ENCODE results near the gene ZNF618. TPM values are rescaled to one million over a fixed set of nuclear protein-coding genes. Genes with fewer than 3 reads are reported as not detected.

ZNF618 gene
- total and polyA plus RNA-seq, 2 experiments from 2014 or later: 12.1 to 22.1 TPM

DNA sequence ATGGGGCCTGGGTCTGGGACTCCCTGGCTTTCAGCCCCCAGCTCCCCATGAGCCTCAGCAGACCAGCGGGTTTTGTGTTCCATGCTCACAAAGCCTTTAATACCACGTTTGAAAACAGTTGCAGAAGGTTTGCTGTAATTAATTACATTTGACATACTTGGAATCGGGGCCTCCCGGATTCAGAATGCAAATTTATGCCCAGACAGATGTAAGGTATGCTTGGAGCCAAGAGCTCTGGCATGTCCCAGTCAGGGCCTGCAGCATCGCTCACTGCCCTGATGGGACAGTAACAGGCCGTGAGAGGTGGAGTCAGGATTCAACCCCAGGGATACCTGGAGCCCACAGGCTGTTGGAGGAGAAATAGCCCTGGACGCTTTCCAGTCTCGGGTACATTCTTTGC is 12.2 kb downstream of the ZNF618 start (continued):
- TF ChIP-seq, protein P1, sequence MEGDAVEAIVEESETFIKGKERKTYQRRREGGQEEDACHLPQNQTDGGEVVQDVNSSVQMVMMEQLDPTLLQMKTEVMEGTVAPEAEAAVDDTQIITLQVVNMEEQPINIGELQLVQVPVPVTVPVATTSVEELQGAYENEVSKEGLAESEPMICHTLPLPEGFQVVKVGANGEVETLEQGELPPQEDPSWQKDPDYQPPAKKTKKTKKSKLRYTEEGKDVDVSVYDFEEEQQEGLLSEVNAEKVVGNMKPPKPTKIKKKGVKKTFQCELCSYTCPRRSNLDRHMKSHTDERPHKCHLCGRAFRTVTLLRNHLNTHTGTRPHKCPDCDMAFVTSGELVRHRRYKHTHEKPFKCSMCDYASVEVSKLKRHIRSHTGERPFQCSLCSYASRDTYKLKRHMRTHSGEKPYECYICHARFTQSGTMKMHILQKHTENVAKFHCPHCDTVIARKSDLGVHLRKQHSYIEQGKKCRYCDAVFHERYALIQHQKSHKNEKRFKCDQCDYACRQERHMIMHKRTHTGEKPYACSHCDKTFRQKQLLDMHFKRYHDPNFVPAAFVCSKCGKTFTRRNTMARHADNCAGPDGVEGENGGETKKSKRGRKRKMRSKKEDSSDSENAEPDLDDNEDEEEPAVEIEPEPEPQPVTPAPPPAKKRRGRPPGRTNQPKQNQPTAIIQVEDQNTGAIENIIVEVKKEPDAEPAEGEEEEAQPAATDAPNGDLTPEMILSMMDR (conservative IDR thresholded peaks at IDR 0.05; ENCODE audit: low read depth in 2 of 2): no peak
- TF ChIP-seq JUNB (IDR thresholded peaks at IDR 0.05; ENCODE audit: unreplicated experiment) (no peak), NANOG (IDR thresholded peaks at IDR 0.05; ENCODE audit: borderline replicate concordance) (no peak), CREB1 (CRISPR knock-in tag; IDR thresholded peaks at IDR 0.05; ENCODE audit: low read depth) (no peak), EZH2 (IDR thresholded peaks at IDR 0.05; ENCODE audit: low read depth, unreplicated experiment) (no peak), ZNF114 (CRISPR knock-in tag; IDR thresholded peaks at IDR 0.05) (no peak), STAT1 (IDR thresholded peaks at IDR 0.05; ENCODE audit: unreplicated experiment) (no peak), POLR2AphosphoS5 (IDR thresholded peaks at IDR 0.05; ENCODE audit: low read depth) (no peak)
- TF ChIP-seq, protein P2, sequence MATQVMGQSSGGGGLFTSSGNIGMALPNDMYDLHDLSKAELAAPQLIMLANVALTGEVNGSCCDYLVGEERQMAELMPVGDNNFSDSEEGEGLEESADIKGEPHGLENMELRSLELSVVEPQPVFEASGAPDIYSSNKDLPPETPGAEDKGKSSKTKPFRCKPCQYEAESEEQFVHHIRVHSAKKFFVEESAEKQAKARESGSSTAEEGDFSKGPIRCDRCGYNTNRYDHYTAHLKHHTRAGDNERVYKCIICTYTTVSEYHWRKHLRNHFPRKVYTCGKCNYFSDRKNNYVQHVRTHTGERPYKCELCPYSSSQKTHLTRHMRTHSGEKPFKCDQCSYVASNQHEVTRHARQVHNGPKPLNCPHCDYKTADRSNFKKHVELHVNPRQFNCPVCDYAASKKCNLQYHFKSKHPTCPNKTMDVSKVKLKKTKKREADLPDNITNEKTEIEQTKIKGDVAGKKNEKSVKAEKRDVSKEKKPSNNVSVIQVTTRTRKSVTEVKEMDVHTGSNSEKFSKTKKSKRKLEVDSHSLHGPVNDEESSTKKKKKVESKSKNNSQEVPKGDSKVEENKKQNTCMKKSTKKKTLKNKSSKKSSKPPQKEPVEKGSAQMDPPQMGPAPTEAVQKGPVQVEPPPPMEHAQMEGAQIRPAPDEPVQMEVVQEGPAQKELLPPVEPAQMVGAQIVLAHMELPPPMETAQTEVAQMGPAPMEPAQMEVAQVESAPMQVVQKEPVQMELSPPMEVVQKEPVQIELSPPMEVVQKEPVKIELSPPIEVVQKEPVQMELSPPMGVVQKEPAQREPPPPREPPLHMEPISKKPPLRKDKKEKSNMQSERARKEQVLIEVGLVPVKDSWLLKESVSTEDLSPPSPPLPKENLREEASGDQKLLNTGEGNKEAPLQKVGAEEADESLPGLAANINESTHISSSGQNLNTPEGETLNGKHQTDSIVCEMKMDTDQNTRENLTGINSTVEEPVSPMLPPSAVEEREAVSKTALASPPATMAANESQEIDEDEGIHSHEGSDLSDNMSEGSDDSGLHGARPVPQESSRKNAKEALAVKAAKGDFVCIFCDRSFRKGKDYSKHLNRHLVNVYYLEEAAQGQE (IDR thresholded peaks at IDR 0.05; ENCODE audit: unreplicated experiment): no peak
- TF ChIP-seq, protein P3, sequence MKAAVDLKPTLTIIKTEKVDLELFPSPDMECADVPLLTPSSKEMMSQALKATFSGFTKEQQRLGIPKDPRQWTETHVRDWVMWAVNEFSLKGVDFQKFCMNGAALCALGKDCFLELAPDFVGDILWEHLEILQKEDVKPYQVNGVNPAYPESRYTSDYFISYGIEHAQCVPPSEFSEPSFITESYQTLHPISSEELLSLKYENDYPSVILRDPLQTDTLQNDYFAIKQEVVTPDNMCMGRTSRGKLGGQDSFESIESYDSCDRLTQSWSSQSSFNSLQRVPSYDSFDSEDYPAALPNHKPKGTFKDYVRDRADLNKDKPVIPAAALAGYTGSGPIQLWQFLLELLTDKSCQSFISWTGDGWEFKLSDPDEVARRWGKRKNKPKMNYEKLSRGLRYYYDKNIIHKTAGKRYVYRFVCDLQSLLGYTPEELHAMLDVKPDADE (IDR thresholded peaks at IDR 0.05): no peak

DNA sequence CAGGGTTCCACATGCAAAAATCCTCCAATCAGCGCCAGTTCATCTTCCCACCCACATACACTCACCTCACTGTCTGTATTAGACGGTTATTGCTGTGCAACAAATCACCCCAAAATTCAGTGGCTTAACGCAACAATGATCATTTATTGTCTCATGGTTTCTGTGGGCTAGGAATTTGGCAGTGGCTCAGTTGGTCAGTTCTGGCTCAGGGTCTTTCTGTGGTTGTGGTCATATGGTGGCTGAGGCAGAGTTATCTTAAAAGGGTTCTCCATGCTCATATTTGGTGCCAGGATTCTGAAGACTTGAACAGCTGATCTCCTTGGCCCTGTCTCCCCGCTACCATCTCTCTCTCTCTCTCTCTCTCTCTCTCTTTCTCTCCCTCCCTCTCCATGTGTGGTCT is 12.9 kb downstream of the ZNF618 start:
- Mint-ChIP-seq H3K36me3 (ENCODE audit: low read depth) (peaks cover 33% of the 10 kb centered on the region), H3K4me3 (no peak overlapping the region), H3K4me1 (peaks cover 42% of the 10 kb centered on the region), H3K27ac (no peak overlapping the region), H3K9me3 (peaks cover 11% of the 10 kb centered on the region), H3K27me3 (ENCODE audit: insufficient read depth, low read depth, poor library complexity) (peaks cover 6% of the 10 kb centered on the region)
- no peak overlapping the region for H3K27ac ChIP-seq (ENCODE audit: low read depth)
- no peaks in the 10 kb centered on the region; the same call in 1 of the 2 replicates for H4K20me1 ChIP-seq (replicated peaks; ENCODE audit: insufficient read depth)
- H3K9me2 ChIP-seq (ENCODE audit: insufficient read depth): 0 out of 2 replicates have a peak, but pooled peaks cover 5% of the 10 kb centered on the region
- peaks cover 87% of the 10 kb centered on the region for H3K79me2 ChIP-seq (replicated peaks; ENCODE audit: insufficient read depth)
- TF ChIP-seq ZNF114 (CRISPR knock-in tag; IDR thresholded peaks at IDR 0.05) (no peak), EZH2 (IDR thresholded peaks at IDR 0.05; ENCODE audit: low read depth, unreplicated experiment) (no peak), JUNB (IDR thresholded peaks at IDR 0.05; ENCODE audit: unreplicated experiment) (no peak), EZH2phosphoT487 (IDR thresholded peaks at IDR 0.05; ENCODE audit: unreplicated experiment) (no peak), POLR2AphosphoS5 (IDR thresholded peaks at IDR 0.05; ENCODE audit: low read depth) (no peak)
- TF ChIP-seq, protein P2 (IDR thresholded peaks at IDR 0.05; ENCODE audit: unreplicated experiment): no peak
- TF ChIP-seq, protein P1 (conservative IDR thresholded peaks at IDR 0.05; ENCODE audit: low read depth in 2 of 2): no peak
- no peaks in the 10 kb centered on the region for H3F3A ChIP-seq (replicated peaks; ENCODE audit: low read depth)
- H2AFZ ChIP-seq: no peak overlapping the region
- H3K36me3 ChIP-seq (ENCODE audit: insufficient read depth): no peaks in the 10 kb centered on the region
- no peaks in the 10 kb centered on the region for H3K27me3 ChIP-seq (ENCODE audit: insufficient read depth)
- no peak overlapping the region for H3K4me2 ChIP-seq
- peaks cover 30% of the 10 kb centered on the region for H3K4me1 ChIP-seq (ENCODE audit: insufficient read depth)
- DNase-seq (ENCODE audit: low spot score): no peak
- no peak for ATAC-seq
- no peak overlapping the region for H3K4me3 ChIP-seq
